ENCODE results near the gene ZGLP1. TPM values are rescaled to one million over a fixed set of nuclear protein-coding genes. Genes with fewer than 3 reads are reported as not detected.

Gene ZGLP1
- total and polyA plus RNA-seq, 2 of the 13 experiments (the other 11 are each of a cell fraction or from before 2014, with no cell fraction given), result 2.4 to 3.0 TPM

DNA sequence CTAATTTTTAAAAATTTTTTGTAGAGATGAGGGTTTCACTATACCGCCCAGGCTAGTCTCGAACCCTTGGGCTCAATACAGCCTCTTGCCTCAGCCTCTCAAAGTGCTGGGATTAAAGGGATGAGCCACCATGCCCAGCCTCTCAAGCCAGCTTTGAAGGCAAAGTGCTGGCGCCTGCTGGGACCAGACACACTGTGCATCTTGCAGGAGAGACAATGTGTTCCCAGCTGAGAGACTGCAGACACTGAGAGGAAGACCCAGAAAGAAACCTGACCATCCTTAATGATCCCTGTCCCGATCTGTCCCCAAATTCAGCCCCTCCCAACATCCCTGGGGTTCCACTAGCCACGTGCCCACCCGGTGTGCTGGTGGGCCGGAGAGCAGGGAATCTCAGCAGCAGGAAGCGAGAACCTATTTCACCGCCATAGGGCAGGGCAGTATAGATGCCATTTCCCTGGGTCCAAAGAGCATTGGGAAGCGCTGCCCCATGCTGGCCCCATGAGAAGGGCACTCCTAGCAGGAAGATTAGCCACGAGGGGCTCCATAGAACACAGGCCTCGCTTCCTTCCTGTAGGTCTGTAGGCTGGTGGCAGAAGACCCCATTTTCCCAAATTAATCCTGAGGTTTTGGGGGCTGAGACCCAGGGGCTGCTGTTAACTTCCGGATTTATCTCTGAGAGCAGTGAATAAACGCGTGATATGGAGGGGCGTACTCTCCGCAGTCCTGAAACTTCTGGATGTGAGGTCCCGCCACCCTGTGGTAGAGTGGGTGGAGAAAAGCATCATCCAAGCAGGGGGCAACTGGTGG is 22.7 kb upstream of the ZGLP1 start (continued):
- TF ChIP-seq, protein P1, sequence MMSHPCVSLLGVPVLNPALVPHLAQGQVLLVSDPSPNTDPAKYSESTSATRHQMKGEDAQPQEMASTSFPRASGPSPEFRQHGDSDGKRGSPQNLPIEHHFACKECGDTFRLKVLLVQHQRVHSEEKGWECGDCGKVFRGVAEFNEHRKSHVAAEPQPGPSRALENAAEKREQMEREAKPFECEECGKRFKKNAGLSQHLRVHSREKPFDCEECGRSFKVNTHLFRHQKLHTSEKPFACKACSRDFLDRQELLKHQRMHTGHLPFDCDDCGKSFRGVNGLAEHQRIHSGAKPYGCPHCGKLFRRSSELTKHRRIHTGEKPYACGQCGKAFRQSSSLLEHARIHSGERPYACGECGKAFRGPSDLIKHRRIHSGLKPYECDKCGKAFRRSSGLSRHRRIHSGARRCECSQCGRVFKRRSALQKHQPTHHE (CRISPR knock-in tag; IDR thresholded peaks at IDR 0.05; ENCODE audit: borderline replicate concordance), result no peak
- TF ChIP-seq, protein P2, sequence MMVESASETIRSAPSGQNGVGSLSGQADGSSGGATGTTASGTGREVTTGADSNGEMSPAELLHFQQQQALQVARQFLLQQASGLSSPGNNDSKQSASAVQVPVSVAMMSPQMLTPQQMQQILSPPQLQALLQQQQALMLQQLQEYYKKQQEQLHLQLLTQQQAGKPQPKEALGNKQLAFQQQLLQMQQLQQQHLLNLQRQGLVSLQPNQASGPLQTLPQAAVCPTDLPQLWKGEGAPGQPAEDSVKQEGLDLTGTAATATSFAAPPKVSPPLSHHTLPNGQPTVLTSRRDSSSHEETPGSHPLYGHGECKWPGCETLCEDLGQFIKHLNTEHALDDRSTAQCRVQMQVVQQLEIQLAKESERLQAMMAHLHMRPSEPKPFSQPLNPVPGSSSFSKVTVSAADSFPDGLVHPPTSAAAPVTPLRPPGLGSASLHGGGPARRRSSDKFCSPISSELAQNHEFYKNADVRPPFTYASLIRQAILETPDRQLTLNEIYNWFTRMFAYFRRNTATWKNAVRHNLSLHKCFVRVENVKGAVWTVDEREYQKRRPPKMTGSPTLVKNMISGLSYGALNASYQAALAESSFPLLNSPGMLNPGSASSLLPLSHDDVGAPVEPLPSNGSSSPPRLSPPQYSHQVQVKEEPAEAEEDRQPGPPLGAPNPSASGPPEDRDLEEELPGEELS (CRISPR knock-in tag; IDR thresholded peaks at IDR 0.05), result no peak
- TF ChIP-seq, protein P3, sequence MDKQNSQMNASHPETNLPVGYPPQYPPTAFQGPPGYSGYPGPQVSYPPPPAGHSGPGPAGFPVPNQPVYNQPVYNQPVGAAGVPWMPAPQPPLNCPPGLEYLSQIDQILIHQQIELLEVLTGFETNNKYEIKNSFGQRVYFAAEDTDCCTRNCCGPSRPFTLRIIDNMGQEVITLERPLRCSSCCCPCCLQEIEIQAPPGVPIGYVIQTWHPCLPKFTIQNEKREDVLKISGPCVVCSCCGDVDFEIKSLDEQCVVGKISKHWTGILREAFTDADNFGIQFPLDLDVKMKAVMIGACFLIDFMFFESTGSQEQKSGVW (CRISPR knock-in tag; IDR thresholded peaks at IDR 0.05; ENCODE audit: borderline replicate concordance), result no peak
- TF ChIP-seq TAF15 (IDR thresholded peaks at IDR 0.05; ENCODE audit: low read depth, low read length, poor library complexity, severe bottlenecking) (no peak), ZNF33A (CRISPR knock-in tag; IDR thresholded peaks at IDR 0.05; ENCODE audit: borderline replicate concordance) (no peak), FOSL2 (CRISPR knock-in tag; IDR thresholded peaks at IDR 0.05) (no peak), AKAP8 (CRISPR knock-in tag; IDR thresholded peaks at IDR 0.05) (no peak), TBX2 (CRISPR knock-in tag; IDR thresholded peaks at IDR 0.05; ENCODE audit: borderline replicate concordance) (no peak), ZNF614 (CRISPR knock-in tag; IDR thresholded peaks at IDR 0.05; ENCODE audit: borderline replicate concordance) (no peak), SNAPC2 (CRISPR knock-in tag; IDR thresholded peaks at IDR 0.05) (no peak), ZNF556 (CRISPR knock-in tag; IDR thresholded peaks at IDR 0.05; ENCODE audit: borderline replicate concordance) (no peak), PRMT3 (CRISPR knock-in tag; IDR thresholded peaks at IDR 0.05; ENCODE audit: borderline replicate concordance, low read depth) (no peak), NR2C2 (CRISPR knock-in tag; IDR thresholded peaks at IDR 0.05; ENCODE audit: borderline replicate concordance) (no peak), MEIS1 (CRISPR knock-in tag; IDR thresholded peaks at IDR 0.05; ENCODE audit: borderline replicate concordance) (no peak), ZNF33B (CRISPR knock-in tag; IDR thresholded peaks at IDR 0.05) (no peak), MEIS2 (CRISPR knock-in tag; IDR thresholded peaks at IDR 0.05) (no peak), NBN (conservative IDR thresholded peaks at IDR 0.05) (no peak), KMT2A (CRISPR knock-in tag; IDR thresholded peaks at IDR 0.05) (no peak)
- TF ChIP-seq, protein P4, sequence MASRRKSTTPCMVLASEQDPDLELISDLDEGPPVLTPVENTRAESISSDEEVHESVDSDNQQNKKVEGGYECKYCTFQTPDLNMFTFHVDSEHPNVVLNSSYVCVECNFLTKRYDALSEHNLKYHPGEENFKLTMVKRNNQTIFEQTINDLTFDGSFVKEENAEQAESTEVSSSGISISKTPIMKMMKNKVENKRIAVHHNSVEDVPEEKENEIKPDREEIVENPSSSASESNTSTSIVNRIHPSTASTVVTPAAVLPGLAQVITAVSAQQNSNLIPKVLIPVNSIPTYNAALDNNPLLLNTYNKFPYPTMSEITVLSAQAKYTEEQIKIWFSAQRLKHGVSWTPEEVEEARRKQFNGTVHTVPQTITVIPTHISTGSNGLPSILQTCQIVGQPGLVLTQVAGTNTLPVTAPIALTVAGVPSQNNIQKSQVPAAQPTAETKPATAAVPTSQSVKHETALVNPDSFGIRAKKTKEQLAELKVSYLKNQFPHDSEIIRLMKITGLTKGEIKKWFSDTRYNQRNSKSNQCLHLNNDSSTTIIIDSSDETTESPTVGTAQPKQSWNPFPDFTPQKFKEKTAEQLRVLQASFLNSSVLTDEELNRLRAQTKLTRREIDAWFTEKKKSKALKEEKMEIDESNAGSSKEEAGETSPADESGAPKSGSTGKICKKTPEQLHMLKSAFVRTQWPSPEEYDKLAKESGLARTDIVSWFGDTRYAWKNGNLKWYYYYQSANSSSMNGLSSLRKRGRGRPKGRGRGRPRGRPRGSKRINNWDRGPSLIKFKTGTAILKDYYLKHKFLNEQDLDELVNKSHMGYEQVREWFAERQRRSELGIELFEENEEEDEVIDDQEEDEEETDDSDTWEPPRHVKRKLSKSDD (CRISPR knock-in tag; IDR thresholded peaks at IDR 0.05; ENCODE audit: low read depth), result no peak
- TF ChIP-seq, protein P5, sequence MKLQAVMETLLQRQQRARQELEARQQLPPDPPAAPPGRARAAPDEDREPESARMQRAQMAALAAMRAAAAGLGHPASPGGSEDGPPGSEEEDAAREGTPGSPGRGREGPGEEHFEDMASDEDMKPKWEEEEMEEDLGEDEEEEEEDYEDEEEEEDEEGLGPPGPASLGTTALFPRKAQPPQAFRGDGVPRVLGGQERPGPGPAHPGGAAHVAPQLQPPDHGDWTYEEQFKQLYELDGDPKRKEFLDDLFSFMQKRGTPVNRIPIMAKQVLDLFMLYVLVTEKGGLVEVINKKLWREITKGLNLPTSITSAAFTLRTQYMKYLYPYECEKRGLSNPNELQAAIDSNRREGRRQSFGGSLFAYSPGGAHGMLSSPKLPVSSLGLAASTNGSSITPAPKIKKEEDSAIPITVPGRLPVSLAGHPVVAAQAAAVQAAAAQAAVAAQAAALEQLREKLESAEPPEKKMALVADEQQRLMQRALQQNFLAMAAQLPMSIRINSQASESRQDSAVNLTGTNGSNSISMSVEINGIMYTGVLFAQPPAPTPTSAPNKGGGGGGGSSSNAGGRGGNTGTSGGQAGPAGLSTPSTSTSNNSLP (IDR thresholded peaks at IDR 0.05; ENCODE audit: low read depth, low read length), result no peak

Measured in HepG2 (cell line).